Measurements from ENCODE around the gene BPIFA1. TPM values are rescaled to one million over a fixed set of nuclear protein-coding genes. Genes with fewer than 3 reads are reported as not detected.

The BPIFA1 gene
- total and polyA plus RNA-seq, 11 donors, result not detected

DNA sequence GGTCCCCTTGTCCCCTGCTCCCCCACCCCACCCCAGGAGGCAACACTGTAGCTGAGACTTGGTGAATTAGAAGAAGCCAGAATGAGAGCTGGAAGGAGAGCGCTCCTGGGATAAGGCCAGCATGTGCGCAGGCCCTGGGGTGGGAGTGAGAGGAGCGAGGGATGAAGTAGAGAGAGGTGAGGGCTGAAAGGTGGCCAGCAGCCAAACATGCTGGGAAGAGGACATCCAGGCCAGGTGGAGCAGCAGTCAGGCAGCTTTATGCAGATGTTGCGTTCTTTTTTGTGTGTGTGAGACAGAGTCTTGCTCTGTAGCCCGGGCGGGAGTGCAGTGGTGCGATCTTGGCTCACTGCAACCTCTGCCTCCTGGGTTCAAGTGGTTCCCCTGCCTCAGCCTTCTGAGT, 45.0 kb downstream of the BPIFA1 start:
- intact Hi-C loops (cut with DNase I), result no loop called here
- DNase-seq, result no peak
- H3K4me3 ChIP-seq, result no peak overlapping the region
- no peak for ATAC-seq
- no peaks in the 10 kb centered on the region for H3K36me3 ChIP-seq
- WGBS, 4 donors, result 90 to 96% (median 93%) methylated on average over 7 of the region's 7 CpGs
- H3K4me1 ChIP-seq, result no peaks in the 10 kb centered on the region
- H3K9me3 ChIP-seq, result no peaks in the 10 kb centered on the region
- TF ChIP-seq POLR2A (IDR thresholded peaks at IDR 0.05), result no peak
- TF ChIP-seq, protein P1, sequence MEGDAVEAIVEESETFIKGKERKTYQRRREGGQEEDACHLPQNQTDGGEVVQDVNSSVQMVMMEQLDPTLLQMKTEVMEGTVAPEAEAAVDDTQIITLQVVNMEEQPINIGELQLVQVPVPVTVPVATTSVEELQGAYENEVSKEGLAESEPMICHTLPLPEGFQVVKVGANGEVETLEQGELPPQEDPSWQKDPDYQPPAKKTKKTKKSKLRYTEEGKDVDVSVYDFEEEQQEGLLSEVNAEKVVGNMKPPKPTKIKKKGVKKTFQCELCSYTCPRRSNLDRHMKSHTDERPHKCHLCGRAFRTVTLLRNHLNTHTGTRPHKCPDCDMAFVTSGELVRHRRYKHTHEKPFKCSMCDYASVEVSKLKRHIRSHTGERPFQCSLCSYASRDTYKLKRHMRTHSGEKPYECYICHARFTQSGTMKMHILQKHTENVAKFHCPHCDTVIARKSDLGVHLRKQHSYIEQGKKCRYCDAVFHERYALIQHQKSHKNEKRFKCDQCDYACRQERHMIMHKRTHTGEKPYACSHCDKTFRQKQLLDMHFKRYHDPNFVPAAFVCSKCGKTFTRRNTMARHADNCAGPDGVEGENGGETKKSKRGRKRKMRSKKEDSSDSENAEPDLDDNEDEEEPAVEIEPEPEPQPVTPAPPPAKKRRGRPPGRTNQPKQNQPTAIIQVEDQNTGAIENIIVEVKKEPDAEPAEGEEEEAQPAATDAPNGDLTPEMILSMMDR (IDR thresholded peaks at IDR 0.05), result no peak
- H3K27ac ChIP-seq, result no peak overlapping the region
- H3K27me3 ChIP-seq, result peaks cover 0 to 42% (median 8%) of the 10 kb centered on the region in 9 donors

DNA sequence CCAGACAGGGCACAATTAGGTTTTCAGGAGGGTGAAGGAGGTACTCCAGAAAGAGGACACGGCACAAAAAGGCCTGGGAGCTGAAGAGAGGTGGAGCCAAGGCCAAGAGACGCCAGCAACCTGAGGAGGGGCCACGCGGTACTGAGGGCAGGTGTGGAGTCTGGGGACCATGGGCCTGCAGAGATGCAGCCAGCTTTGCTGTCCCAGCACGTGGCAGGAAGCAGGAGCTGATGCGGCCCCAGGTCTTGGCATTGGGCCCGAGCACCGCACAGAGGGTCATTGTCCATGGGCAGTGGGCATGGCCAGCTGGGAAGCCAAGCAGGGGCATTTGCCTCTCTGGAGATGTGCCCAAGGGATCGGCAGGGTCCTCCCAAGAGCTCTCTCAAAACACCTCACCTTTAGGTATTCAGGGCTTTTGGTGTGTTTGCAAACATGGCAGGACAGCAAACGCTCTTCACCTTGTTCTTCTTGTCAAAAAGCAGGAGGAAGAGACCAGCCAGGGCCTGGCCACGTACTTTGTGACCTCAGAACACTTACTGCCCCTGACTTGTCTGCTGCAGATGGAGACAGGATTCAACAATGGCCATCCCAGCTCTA, 45.9 kb downstream of the BPIFA1 start:
- no peak overlapping the region for H3K27ac ChIP-seq
- WGBS, 4 donors, result 65 to 75% (median 72%) methylated on average over 9 to 11 of the region's 11 CpGs
- ATAC-seq (no peak), DNase-seq (no peak)
- H3K4me3 ChIP-seq, result no peak overlapping the region
- peaks cover 0 to 51% (median 4%) of the 10 kb centered on the region in 9 donors for H3K27me3 ChIP-seq
- H3K9me3 ChIP-seq, result no peaks in the 10 kb centered on the region
- intact Hi-C loops (cut with DNase I), result no loop called here
- no peaks in the 10 kb centered on the region for H3K4me1 ChIP-seq
- TF ChIP-seq POLR2A (IDR thresholded peaks at IDR 0.05), result no peak
- TF ChIP-seq, protein P1 (IDR thresholded peaks at IDR 0.05), result no peak
- H3K36me3 ChIP-seq, result no peaks in the 10 kb centered on the region

DNA sequence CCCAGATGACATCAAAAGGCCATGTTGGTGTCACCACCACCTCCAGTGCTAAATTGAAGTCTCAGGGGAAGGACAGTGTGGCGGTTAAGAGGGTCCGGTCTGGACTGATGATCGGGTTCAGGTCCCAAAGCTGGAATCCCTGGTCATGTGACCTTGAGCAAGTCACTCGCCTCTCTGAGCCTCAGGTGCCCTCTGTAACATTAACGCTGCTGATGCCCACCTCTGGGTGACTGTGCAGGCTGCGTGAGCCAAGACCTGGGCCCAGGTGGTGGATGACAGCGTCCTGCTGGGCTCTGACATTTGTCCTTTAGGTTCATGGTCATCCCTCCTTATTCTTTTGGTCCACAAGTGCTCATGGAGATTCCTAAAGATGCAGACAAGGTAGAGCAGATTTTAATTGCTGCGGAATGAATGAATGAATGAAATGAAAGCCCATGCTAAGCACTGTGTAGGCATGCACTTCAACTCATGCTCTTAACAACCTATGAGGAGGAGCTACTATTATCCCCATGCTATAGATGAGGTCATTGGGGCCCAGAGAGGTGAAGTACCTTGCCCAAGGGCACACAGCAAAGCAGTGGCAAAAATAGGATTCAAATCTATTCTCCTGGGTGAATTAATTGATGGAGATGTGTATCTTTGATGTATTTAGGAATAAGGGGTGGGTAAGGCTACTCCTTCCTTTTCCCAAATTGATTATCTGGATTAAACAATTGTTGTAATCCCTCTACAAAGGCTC, 46.6 kb downstream of the BPIFA1 start:
- DNase-seq (no peak), ATAC-seq (no peak)
- Histone ChIP-seq H3K27ac (no peak overlapping the region), H3K4me3 (no peak overlapping the region), H3K27me3 (peaks cover 0 to 57% (median 6%) of the 10 kb centered on the region in 9 donors), H3K9me3 (no peaks in the 10 kb centered on the region), H3K36me3 (no peaks in the 10 kb centered on the region), H3K4me1 (no peaks in the 10 kb centered on the region)
- no peak for TF ChIP-seq POLR2A (IDR thresholded peaks at IDR 0.05)
- TF ChIP-seq, protein P1 (IDR thresholded peaks at IDR 0.05), result no peak
- 81 to 86% (median 83%) methylated on average over 4 to 8 of the region's 8 CpGs for WGBS, 4 donors
- intact Hi-C loops (cut with DNase I), result no loop called here

DNA sequence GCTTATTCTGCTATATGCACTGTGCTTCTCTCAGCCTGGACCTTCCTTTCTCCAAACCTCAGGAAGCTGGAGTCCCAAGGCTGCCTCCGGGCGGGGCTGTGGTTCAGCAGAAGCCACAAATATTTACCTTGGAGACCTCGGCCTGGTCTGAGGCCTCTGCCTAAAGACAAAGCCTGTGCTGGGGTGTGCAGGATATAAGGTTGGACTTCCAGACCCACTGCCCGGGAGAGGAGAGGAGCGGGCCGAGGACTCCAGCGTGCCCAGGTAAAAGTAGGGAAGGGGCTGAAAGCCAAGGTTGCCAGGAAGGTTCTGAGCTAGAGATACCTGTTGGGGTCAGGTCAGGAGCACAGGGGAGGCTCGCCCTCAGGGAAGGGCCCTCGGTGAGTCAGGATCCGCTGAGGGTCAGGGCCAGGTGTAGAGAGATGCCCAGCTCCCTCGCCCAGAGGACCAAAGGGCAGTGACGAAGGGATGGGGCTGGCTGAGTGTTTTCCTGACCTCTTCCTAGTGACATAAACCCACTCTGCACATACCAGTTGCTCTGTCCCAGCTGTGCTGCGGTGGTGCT, 47.3 kb downstream of the BPIFA1 start, which contains the start of gene BPIFB1:
BPIFB1 (plus strand) TSS at position 224 of the 565 bp plus-strand sequence. CDS start 2,860 bp downstream, outside the sequence.
- no peak for ATAC-seq
- Histone ChIP-seq H3K27ac (no peak within 1 kb of the TSS), H3K4me3 (no peak within 1 kb of the TSS), H3K9me3 (no peaks in the 10 kb centered on the region), H3K27me3 (peaks cover 0 to 53% (median 6%) of the 10 kb centered on the region in 9 donors), H3K36me3 (no peaks in the 10 kb centered on the region), H3K4me1 (no peaks in the 10 kb centered on the region)
- 84 to 87% (median 86%) methylated on average over 13 of the region's 13 CpGs for WGBS, 4 donors
- no peak for DNase-seq
- intact Hi-C loops (cut with DNase I), result no loop called here
- TF ChIP-seq POLR2A (IDR thresholded peaks at IDR 0.05), result no peak
- TF ChIP-seq, protein P1 (IDR thresholded peaks at IDR 0.05), result no peak

All from heart left ventricle (tissue), 16 donors.